H1 (cell line): ENCODE results near the gene IGFBP4. TPM values are rescaled to one million over a fixed set of nuclear protein-coding genes. Genes with fewer than 3 reads are reported as not detected.

Experiments
- CEBPB ChIP-seq: IDR thresholded peaks from 2 replicates; pipeline ENCODE4 v1.6.1; 2012; ENCODE audit warnings: low read depth, low read length
- CHD2 ChIP-seq: IDR thresholded peaks from 2 replicates; pipeline ENCODE4 v1.6.1; 2012; ENCODE audit warnings: low read length, improper control_type of control experiment
- CREB1 ChIP-seq: IDR thresholded peaks from 2 replicates; pipeline ENCODE4 v1.6.1; 2012; ENCODE audit warnings: inconsistent platforms
- EZH2 ChIP-seq: fragments of 200-600 bp; sonication (generic); IDR thresholded peaks from 2 replicates; pipeline ENCODE4 v1.7.1; 2012; ENCODE audit warnings: low read depth, mild to moderate bottlenecking, moderate library complexity, low read length, inconsistent platforms; ENCODE audit not compliant: severe bottlenecking
- RAD21 ChIP-seq, 2 experiments: IDR thresholded peaks in 1 of 2; conservative IDR thresholded peaks in 1 of 2; 2 replicates each; pipeline ENCODE4 v1.6.1; 2011; ENCODE audit warnings: low read depth in 2 of 2, low read length in 2 of 2, improper control_type of control experiment in 1 of 2, inconsistent platforms in 1 of 2, mild to moderate bottlenecking in 1 of 2, moderate library complexity in 1 of 2
- RBBP5 ChIP-seq: IDR thresholded peaks from 2 replicates; pipeline ENCODE4 v1.7.1; 2012; ENCODE audit warnings: low read depth, mild to moderate bottlenecking, inconsistent platforms, low read length, moderate library complexity, borderline replicate concordance
- SIN3A ChIP-seq, 2 experiments: IDR thresholded peaks in 1 of 2; conservative IDR thresholded peaks in 1 of 2; 2 replicates each; pipeline ENCODE4 v1.6.1; 2011 to 2012; ENCODE audit warnings: low read length in 2 of 2, improper control_type of control experiment in 1 of 2, low read depth in 1 of 2, mild to moderate bottlenecking in 1 of 2
- SRF ChIP-seq: IDR thresholded peaks from 2 replicates; pipeline ENCODE4 v1.6.1; 2011; ENCODE audit warnings: mild to moderate bottlenecking, low read depth, low read length, moderate library complexity
- TBP ChIP-seq: IDR thresholded peaks from 2 replicates; pipeline ENCODE4 v1.6.1; 2011; ENCODE audit warnings: low read depth, low read length, improper control_type of control experiment
- YY1 ChIP-seq: IDR thresholded peaks from 2 replicates; pipeline ENCODE4 v1.6.1; 2011; ENCODE audit warnings: low read depth, mild to moderate bottlenecking, low read length
- polyA plus RNA-seq, 7 experiments: library from polyadenylated mRNA; depleted of rRNA in 3 of 7; stranded (reverse) in 5 of 7; unstranded in 2 of 7; fragments of >200 nt in 5 of 7; fragments of 200-250 nt in 2 of 7; gene quantifications; 1 replicate in 5 of 7; 2 replicates in 1 of 7; 4 replicates in 1 of 7; pipeline versions ENCODE4 v1.2.1 to v1.2.3, GENCODE V29; 2011 to 2013; ENCODE audit warnings: missing spikeins in 2 of 7, mixed read lengths in 2 of 7
- total RNA-seq: library from RNA; stranded (reverse); fragmentation: NEBNext Ultra II Directional; extraction: Animal tissue kit (Norgen Biotek cat#: 25700); gene quantifications from 2 replicates; pipeline ENCODE4 v1.2.1, GENCODE V29; 2021
- TF ChIP-seq, protein P1 (sequence below): fragments of 300-600 bp; sonication (generic); IDR thresholded peaks from 2 replicates; pipeline ENCODE4 v1.7.1; 2012; ENCODE audit warnings: low read length, moderate library complexity, mild to moderate bottlenecking, inconsistent platforms; ENCODE audit not compliant: insufficient replicate concordance

The IGFBP4 gene
- total and polyA plus RNA-seq, 2 of the 8 experiments (the other 6 are each of a cell fraction or from before 2014, with no cell fraction given) = 85.5 to 105 TPM

DNA sequence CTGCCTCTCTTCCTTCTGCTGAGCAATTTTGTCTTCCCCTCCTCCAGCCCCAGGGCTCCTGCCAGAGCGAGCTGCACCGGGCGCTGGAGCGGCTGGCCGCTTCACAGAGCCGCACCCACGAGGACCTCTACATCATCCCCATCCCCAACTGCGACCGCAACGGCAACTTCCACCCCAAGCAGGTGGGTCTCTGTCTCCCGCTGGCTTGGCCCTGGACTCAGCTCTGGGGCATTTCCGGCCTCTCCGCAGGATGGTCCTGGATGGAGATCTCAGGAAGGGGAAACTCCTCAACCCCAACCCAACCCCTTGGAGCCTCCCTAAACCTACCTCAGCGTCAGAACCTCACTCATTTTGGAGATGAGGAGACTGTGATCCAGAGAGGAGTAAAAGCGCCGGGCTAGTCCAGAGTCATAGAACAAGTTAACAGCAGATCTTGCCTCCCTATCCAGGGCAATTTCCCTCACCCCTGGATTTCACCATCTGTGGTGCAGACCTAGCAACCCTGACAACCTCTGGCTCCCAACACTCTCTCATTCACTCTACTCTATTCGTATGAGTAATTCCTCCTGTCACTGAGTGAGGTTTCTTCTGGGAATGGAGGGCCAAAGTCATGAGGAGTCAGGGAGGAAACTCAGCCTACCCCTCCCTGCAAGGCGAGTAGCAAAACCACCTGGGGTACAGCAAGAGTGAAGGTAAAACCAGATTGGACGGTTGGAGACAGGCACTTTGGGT, 10.8 kb downstream of the IGFBP4 start (continued):
- TF ChIP-seq, protein P1, sequence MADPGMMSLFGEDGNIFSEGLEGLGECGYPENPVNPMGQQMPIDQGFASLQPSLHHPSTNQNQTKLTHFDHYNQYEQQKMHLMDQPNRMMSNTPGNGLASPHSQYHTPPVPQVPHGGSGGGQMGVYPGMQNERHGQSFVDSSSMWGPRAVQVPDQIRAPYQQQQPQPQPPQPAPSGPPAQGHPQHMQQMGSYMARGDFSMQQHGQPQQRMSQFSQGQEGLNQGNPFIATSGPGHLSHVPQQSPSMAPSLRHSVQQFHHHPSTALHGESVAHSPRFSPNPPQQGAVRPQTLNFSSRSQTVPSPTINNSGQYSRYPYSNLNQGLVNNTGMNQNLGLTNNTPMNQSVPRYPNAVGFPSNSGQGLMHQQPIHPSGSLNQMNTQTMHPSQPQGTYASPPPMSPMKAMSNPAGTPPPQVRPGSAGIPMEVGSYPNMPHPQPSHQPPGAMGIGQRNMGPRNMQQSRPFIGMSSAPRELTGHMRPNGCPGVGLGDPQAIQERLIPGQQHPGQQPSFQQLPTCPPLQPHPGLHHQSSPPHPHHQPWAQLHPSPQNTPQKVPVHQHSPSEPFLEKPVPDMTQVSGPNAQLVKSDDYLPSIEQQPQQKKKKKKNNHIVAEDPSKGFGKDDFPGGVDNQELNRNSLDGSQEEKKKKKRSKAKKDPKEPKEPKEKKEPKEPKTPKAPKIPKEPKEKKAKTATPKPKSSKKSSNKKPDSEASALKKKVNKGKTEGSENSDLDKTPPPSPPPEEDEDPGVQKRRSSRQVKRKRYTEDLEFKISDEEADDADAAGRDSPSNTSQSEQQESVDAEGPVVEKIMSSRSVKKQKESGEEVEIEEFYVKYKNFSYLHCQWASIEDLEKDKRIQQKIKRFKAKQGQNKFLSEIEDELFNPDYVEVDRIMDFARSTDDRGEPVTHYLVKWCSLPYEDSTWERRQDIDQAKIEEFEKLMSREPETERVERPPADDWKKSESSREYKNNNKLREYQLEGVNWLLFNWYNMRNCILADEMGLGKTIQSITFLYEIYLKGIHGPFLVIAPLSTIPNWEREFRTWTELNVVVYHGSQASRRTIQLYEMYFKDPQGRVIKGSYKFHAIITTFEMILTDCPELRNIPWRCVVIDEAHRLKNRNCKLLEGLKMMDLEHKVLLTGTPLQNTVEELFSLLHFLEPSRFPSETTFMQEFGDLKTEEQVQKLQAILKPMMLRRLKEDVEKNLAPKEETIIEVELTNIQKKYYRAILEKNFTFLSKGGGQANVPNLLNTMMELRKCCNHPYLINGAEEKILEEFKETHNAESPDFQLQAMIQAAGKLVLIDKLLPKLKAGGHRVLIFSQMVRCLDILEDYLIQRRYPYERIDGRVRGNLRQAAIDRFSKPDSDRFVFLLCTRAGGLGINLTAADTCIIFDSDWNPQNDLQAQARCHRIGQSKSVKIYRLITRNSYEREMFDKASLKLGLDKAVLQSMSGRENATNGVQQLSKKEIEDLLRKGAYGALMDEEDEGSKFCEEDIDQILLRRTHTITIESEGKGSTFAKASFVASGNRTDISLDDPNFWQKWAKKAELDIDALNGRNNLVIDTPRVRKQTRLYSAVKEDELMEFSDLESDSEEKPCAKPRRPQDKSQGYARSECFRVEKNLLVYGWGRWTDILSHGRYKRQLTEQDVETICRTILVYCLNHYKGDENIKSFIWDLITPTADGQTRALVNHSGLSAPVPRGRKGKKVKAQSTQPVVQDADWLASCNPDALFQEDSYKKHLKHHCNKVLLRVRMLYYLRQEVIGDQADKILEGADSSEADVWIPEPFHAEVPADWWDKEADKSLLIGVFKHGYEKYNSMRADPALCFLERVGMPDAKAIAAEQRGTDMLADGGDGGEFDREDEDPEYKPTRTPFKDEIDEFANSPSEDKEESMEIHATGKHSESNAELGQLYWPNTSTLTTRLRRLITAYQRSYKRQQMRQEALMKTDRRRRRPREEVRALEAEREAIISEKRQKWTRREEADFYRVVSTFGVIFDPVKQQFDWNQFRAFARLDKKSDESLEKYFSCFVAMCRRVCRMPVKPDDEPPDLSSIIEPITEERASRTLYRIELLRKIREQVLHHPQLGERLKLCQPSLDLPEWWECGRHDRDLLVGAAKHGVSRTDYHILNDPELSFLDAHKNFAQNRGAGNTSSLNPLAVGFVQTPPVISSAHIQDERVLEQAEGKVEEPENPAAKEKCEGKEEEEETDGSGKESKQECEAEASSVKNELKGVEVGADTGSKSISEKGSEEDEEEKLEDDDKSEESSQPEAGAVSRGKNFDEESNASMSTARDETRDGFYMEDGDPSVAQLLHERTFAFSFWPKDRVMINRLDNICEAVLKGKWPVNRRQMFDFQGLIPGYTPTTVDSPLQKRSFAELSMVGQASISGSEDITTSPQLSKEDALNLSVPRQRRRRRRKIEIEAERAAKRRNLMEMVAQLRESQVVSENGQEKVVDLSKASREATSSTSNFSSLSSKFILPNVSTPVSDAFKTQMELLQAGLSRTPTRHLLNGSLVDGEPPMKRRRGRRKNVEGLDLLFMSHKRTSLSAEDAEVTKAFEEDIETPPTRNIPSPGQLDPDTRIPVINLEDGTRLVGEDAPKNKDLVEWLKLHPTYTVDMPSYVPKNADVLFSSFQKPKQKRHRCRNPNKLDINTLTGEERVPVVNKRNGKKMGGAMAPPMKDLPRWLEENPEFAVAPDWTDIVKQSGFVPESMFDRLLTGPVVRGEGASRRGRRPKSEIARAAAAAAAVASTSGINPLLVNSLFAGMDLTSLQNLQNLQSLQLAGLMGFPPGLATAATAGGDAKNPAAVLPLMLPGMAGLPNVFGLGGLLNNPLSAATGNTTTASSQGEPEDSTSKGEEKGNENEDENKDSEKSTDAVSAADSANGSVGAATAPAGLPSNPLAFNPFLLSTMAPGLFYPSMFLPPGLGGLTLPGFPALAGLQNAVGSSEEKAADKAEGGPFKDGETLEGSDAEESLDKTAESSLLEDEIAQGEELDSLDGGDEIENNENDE = no peak
- no peak for TF ChIP-seq EZH2
- no peak for TF ChIP-seq RBBP5
- no peak for TF ChIP-seq SRF
- no peak for TF ChIP-seq RAD21 (IDR thresholded peaks at IDR 0.05 in 1 of 2, conservative IDR thresholded peaks at IDR 0.05 in 1 of 2; ENCODE audit: low read depth in 2 of 2, low read length in 2 of 2)
- no peak for TF ChIP-seq CEBPB
- TF ChIP-seq CREB1 = no peak
- TF ChIP-seq CHD2 = no peak
- no peak for TF ChIP-seq SIN3A (conservative IDR thresholded peaks at IDR 0.05 in 1 of 2, IDR thresholded peaks at IDR 0.05 in 1 of 2; ENCODE audit: low read depth in 1 of 2, low read length in 2 of 2)
- TF ChIP-seq YY1 = no peak
- no peak for TF ChIP-seq TBP
